HCT116 (cell line): Measurements from ENCODE around the gene MAP3K21.

Experiments
- CBX3 ChIP-seq: IDR thresholded peaks from 2 replicates; pipeline ENCODE4 v1.6.1; 2012; ENCODE audit warnings: low read depth
- CTCF ChIP-seq, 3 experiments: fragments of 200-600 bp in 1 of 3; sonication (generic) in 1 of 3; IDR thresholded peaks in 2 of 3; conservative IDR thresholded peaks in 1 of 3; 2 replicates each; pipeline ENCODE4 v1.5.1; 2012 to 2017; ENCODE audit warnings: low read depth in 2 of 3, low read length in 2 of 3, antibody characterized with exemption in 1 of 3, borderline replicate concordance in 1 of 3, control low read depth in 1 of 3, mild to moderate bottlenecking in 1 of 3, mixed read lengths in 1 of 3, mixed run types in 1 of 3, moderate library complexity in 1 of 3; ENCODE audit not compliant: insufficient read depth in 1 of 3
- EGR1 ChIP-seq: IDR thresholded peaks from 2 replicates; pipeline ENCODE4 v1.6.1; 2012; ENCODE audit warnings: low read depth
- EZH2 ChIP-seq: fragments of 200-600 bp; sonication (generic); IDR thresholded peaks from 2 replicates; pipeline ENCODE4 v1.6.1; 2017; ENCODE audit warnings: antibody characterized with exemption, mixed run types
- EZH2phosphoT487 ChIP-seq: fragments of 200-600 bp; IDR thresholded peaks from 2 replicates; pipeline ENCODE4 v1.6.1; 2018; ENCODE audit warnings: antibody characterized with exemption, borderline replicate concordance
- MAX ChIP-seq: IDR thresholded peaks from 2 replicates; pipeline ENCODE4 v1.6.1; 2012
- POLR2A ChIP-seq: IDR thresholded peaks from 2 replicates; pipeline ENCODE4 v1.7.0; 2011; ENCODE audit warnings: borderline replicate concordance; ENCODE audit not compliant: insufficient read depth, insufficient read length; ENCODE audit errors: extremely low read depth
- POLR2AphosphoS5 ChIP-seq: IDR thresholded peaks from 2 replicates; pipeline ENCODE4 v1.6.1; 2011; ENCODE audit warnings: mild to moderate bottlenecking, low read depth, low read length, moderate library complexity
- REST ChIP-seq: IDR thresholded peaks from 2 replicates; pipeline ENCODE4 v1.6.1; 2012; ENCODE audit warnings: low read depth
- SIN3A ChIP-seq: IDR thresholded peaks from 2 replicates; pipeline ENCODE4 v1.6.1; 2012; ENCODE audit warnings: low read depth
- YY1 ChIP-seq: IDR thresholded peaks from 2 replicates; pipeline ENCODE4 v1.6.1; 2011; ENCODE audit warnings: low read length, low read depth, moderate library complexity, mild to moderate bottlenecking; ENCODE audit not compliant: insufficient replicate concordance; ENCODE audit errors: extremely low read depth
- ZBTB33 ChIP-seq: IDR thresholded peaks from 2 replicates; pipeline ENCODE4 v1.6.1; 2011; ENCODE audit warnings: mild to moderate bottlenecking, low read length, moderate library complexity; ENCODE audit not compliant: insufficient replicate concordance; ENCODE audit errors: extremely low read depth
- ZNF274 ChIP-seq: fragments of 200-500 bp; sonication (Bioruptor generic); IDR thresholded peaks from 2 replicates; pipeline ENCODE4 v1.6.1; 2014; ENCODE audit warnings: mild to moderate bottlenecking, low read depth, low read length, inconsistent platforms

GRCh38 chr1:233355841-233356704, 28.5 kb downstream of the MAP3K21 start:
- no peak for TF ChIP-seq CTCF (IDR thresholded peaks at IDR 0.05 in 2 of 3, conservative IDR thresholded peaks at IDR 0.05 in 1 of 3; ENCODE audit: borderline replicate concordance in 1 of 3, insufficient read depth in 1 of 3, low read depth in 2 of 3, low read length in 2 of 3)
- no peak for TF ChIP-seq ZNF274
- no peak for TF ChIP-seq EZH2phosphoT487
- TF ChIP-seq ZBTB33: no peak
- TF ChIP-seq POLR2A: no peak
- TF ChIP-seq EGR1: no peak
- TF ChIP-seq SIN3A: no peak
- no peak for TF ChIP-seq EZH2
- TF ChIP-seq POLR2AphosphoS5: no peak
- no peak for TF ChIP-seq MAX
- TF ChIP-seq YY1: no peak
- TF ChIP-seq REST: no peak
- TF ChIP-seq CBX3: no peak
